ENCODE measurements around the gene ANLN. TPM values are rescaled to one million over a fixed set of nuclear protein-coding genes. Genes with fewer than 3 reads are reported as not detected.

Gene ANLN
- polyA plus RNA-seq, 3 donors = 0.12 to 1.1 (median 0.25) TPM

- H3K36me3 Mint-ChIP-seq = no peaks in the 10 kb centered on the region
- H3K9me3 Mint-ChIP-seq = peaks cover 0 to 4% (median 0%) of the 10 kb centered on the region in 7 donors
- Histone ChIP-seq H3K9me3 (replicated peaks in 1 of 2; ENCODE audit: control insufficient read depth in 1 of 2, insufficient read depth in 1 of 2, low read length in 2 of 2) (no peaks in the 10 kb centered on the region), H2AFZ (ENCODE audit: insufficient read depth, low read depth, low read length, poor library complexity, severe bottlenecking) (no peak overlapping the region), H3K4me2 (replicated peaks; ENCODE audit: extremely low read depth, low read length, poor library complexity, severe bottlenecking) (no peak overlapping the region), H3K79me2 (ENCODE audit: insufficient read depth, low read length) (no peaks in the 10 kb centered on the region), H4K20me1 (ENCODE audit: insufficient read depth, low read length) (no peaks in the 10 kb centered on the region), H3K4me1 (ENCODE audit: control insufficient read depth in 1 of 2, insufficient read depth in 2 of 2, low read length in 2 of 2) (peaks cover 7 to 10% of the 10 kb centered on the region in 2 donors), H3K9ac (ENCODE audit: insufficient read depth, low read length, poor library complexity, severe bottlenecking) (no peak overlapping the region), H3K27me3 (ENCODE audit: control insufficient read depth in 2 of 2, insufficient read depth in 2 of 2, low read length in 2 of 2) (peaks cover 6 to 13% of the 10 kb centered on the region in 2 donors), H3K4me3 (replicated peaks in 1 of 3; ENCODE audit: low read depth in 2 of 3, low read length in 3 of 3) (no peak overlapping the region), H3K36me3 (replicated peaks in 1 of 2; ENCODE audit: control insufficient read depth in 1 of 2, insufficient read depth in 2 of 2, low read length in 2 of 2) (no peaks in the 10 kb centered on the region), H3K27ac (ENCODE audit: low read depth in 1 of 2, low read length in 2 of 2) (no peak overlapping the region)
- H3K4me3 Mint-ChIP-seq = no peak overlapping the region
- intact Hi-C loops (cut with micrococcal nuclease) = no loop called here
- DNase-seq = no peak
- H3K27ac Mint-ChIP-seq = no peak overlapping the region
- no peak for TF ChIP-seq CTCF (IDR thresholded peaks at IDR 0.05)
- H3K27me3 Mint-ChIP-seq (ENCODE audit: low read depth in 3 of 3) = peaks cover 2 to 20% (median 14%) of the 10 kb centered on the region in 3 donors
- no CpG with 5 or more reads among the region's 1 CpG for WGBS (ENCODE audit: insufficient coverage)
- peaks cover 6% of the 10 kb centered on the region for H3K4me1 Mint-ChIP-seq
These were observed 20.5 kb upstream of the ANLN start for GRCh38 chr7:36369171-36369570.

DNA sequence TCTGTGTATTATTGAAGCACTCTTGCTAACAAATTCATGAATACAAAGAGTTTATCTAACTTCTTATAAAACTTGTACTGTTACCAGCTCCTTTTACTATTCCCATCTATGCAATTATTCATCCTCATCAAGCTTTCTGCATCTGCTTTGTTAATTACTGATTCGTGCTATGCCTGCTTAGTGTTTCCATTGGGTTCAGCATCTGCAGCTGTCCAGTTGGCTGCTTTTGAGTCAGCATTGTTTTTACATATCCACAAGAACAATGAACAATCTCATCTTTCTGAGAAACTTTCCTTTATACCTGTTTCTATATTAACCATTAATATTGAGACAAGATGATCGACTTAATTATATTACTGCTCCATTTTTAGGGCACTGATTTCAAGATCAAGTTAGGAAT is 19.6 kb upstream of the ANLN start:
- no peak for TF ChIP-seq CTCF (IDR thresholded peaks at IDR 0.05)
- Histone ChIP-seq H3K4me2 (replicated peaks; ENCODE audit: extremely low read depth, low read length, poor library complexity, severe bottlenecking) (no peak overlapping the region), H3K9me3 (replicated peaks in 1 of 2; ENCODE audit: control insufficient read depth in 1 of 2, insufficient read depth in 1 of 2, low read length in 2 of 2) (no peaks in the 10 kb centered on the region), H3K27me3 (ENCODE audit: control insufficient read depth in 2 of 2, insufficient read depth in 2 of 2, low read length in 2 of 2) (peaks cover 6 to 13% of the 10 kb centered on the region in 2 donors), H3K4me3 (replicated peaks in 1 of 3; ENCODE audit: low read depth in 2 of 3, low read length in 3 of 3) (no peak overlapping the region), H3K79me2 (ENCODE audit: insufficient read depth, low read length) (no peaks in the 10 kb centered on the region), H4K20me1 (ENCODE audit: insufficient read depth, low read length) (no peaks in the 10 kb centered on the region), H3K4me1 (ENCODE audit: control insufficient read depth in 1 of 2, insufficient read depth in 2 of 2, low read length in 2 of 2) (peaks cover 7 to 10% of the 10 kb centered on the region in 2 donors), H2AFZ (ENCODE audit: insufficient read depth, low read depth, low read length, poor library complexity, severe bottlenecking) (no peak overlapping the region), H3K9ac (ENCODE audit: insufficient read depth, low read length, poor library complexity, severe bottlenecking) (no peak overlapping the region), H3K27ac (ENCODE audit: low read depth in 1 of 2, low read length in 2 of 2) (no peak overlapping the region), H3K36me3 (replicated peaks in 1 of 2; ENCODE audit: control insufficient read depth in 1 of 2, insufficient read depth in 2 of 2, low read length in 2 of 2) (no peaks in the 10 kb centered on the region)
- Mint-ChIP-seq H3K9me3 (peaks cover 0 to 4% (median 0%) of the 10 kb centered on the region in 7 donors), H3K36me3 (no peaks in the 10 kb centered on the region), H3K27me3 (ENCODE audit: low read depth in 3 of 3) (peaks cover 2 to 18% (median 14%) of the 10 kb centered on the region in 3 donors), H3K4me1 (peaks cover 6% of the 10 kb centered on the region), H3K27ac (no peak overlapping the region), H3K4me3 (no peak overlapping the region)
- WGBS (ENCODE audit: insufficient coverage) = 100% methylated on average over 1 of the region's 2 CpGs
- DNase-seq = no peak
- intact Hi-C loops (cut with micrococcal nuclease) = no loop called here

Data from CD14-positive monocyte (primary cell).